Measurements from ENCODE around the gene CTDSPL. TPM values are rescaled to one million over a fixed set of nuclear protein-coding genes. Genes with fewer than 3 reads are reported as not detected.

The CTDSPL gene
- total and polyA plus RNA-seq, 2 of the 8 experiments (the other 6 are each of a cell fraction or from before 2014, with no cell fraction given) = 20.3 to 42.2 TPM

GRCh38 chr3:37922721-37923568 is 61.3 kb downstream of the CTDSPL start:
- Histone ChIP-seq H4K8ac (ENCODE audit: extremely low read depth, insufficient read depth, low read length) (no peak overlapping the region), H3K23ac (ENCODE audit: insufficient read length) (no peak overlapping the region), H3K9me3 (ENCODE audit: insufficient read depth in 2 of 2, low read depth in 1 of 2, low read length in 1 of 2) (no peaks in the 10 kb centered on the region), H2BK12ac (ENCODE audit: low read depth, low read length) (no peak overlapping the region), H3K4ac (replicated peaks; ENCODE audit: insufficient read length, low read depth, low read length) (no peak overlapping the region), H3K36me3 (ENCODE audit: control insufficient read depth in 2 of 4, insufficient read depth in 4 of 4, low read length in 3 of 4) (no peaks in the 10 kb centered on the region), H2BK5ac (ENCODE audit: low read depth, low read length) (no peak overlapping the region), H3K23me2 (ENCODE audit: low read depth, low read length) (no peaks in the 10 kb centered on the region; the same call in 1 of the 2 replicates), H3K79me2 (ENCODE audit: control insufficient read depth in 1 of 2, insufficient read depth in 2 of 2, low read length in 2 of 2) (no peaks in the 10 kb centered on the region), H3K27me3 (replicated peaks in 1 of 4; ENCODE audit: control insufficient read depth in 3 of 4, extremely low read depth in 1 of 4, insufficient read depth in 3 of 4, low read length in 3 of 4) (no peaks in the 10 kb centered on the region), H3K4me3 (ENCODE audit: extremely low read depth in 1 of 4, insufficient read depth in 2 of 4, low read depth in 3 of 4, low read length in 4 of 4) (no peak overlapping the region), H2AK5ac (ENCODE audit: low read depth, low read length) (no peak overlapping the region; the same call in 1 of the 2 replicates), H4K5ac (ENCODE audit: insufficient read length, low read depth, low read length) (no peak overlapping the region), H3K4me1 (replicated peaks in 1 of 4; ENCODE audit: control insufficient read depth in 3 of 4, insufficient read depth in 4 of 4, low read length in 3 of 4) (peaks cover 0 to 1% (median 0%) of the 10 kb centered on the region in 4 experiments; a peak in 1 of 7 replicates), H2AFZ (ENCODE audit: low read length) (no peak overlapping the region), H3K18ac (ENCODE audit: extremely low read depth, low read length) (no peak overlapping the region), H4K91ac (replicated peaks; ENCODE audit: insufficient read length, low read length) (no peak overlapping the region), H3K27ac (ENCODE audit: low read depth, low read length) (no peak overlapping the region), H3K4me2 (ENCODE audit: insufficient read depth in 1 of 2, low read depth in 2 of 2, low read length in 2 of 2) (no peak overlapping the region), H2BK120ac (replicated peaks; ENCODE audit: low read depth, low read length) (no peak overlapping the region), H3K9ac (replicated peaks in 1 of 4; ENCODE audit: extremely low read depth in 1 of 4, low read depth in 3 of 4, low read length in 3 of 4) (no peak overlapping the region), H3K14ac (ENCODE audit: insufficient read length) (no peak overlapping the region), H3K79me1 (ENCODE audit: low read depth, low read length) (peaks cover 3% of the 10 kb centered on the region), H4K20me1 (replicated peaks in 1 of 2; ENCODE audit: control insufficient read depth in 1 of 2, insufficient read depth in 2 of 2, low read length in 2 of 2) (no peaks in the 10 kb centered on the region), H2BK20ac (ENCODE audit: low read length) (no peak overlapping the region), H3K56ac (replicated peaks; ENCODE audit: insufficient read length, low read depth, low read length) (no peak overlapping the region), H2BK15ac (ENCODE audit: low read length) (no peak overlapping the region)
- TF ChIP-seq RFX5 (IDR thresholded peaks at IDR 0.05; ENCODE audit: borderline replicate concordance, low read depth, low read length) (no peak), KDM4A (IDR thresholded peaks at IDR 0.05; ENCODE audit: low read depth, low read length, severe bottlenecking) (no peak), RNF2 (IDR thresholded peaks at IDR 0.05; ENCODE audit: borderline replicate concordance, low read depth, low read length, missing control alignments, poor library complexity, severe bottlenecking) (no peak), NRF1 (IDR thresholded peaks at IDR 0.05; ENCODE audit: low read depth, low read length) (no peak), FOSL1 (IDR thresholded peaks at IDR 0.05; ENCODE audit: insufficient read depth, low read depth, low read length) (no peak), EP300 (IDR thresholded peaks at IDR 0.05; ENCODE audit: borderline replicate concordance in 1 of 2, low read depth in 2 of 2, low read length in 2 of 2) (no peak), POLR2AphosphoS5 (IDR thresholded peaks at IDR 0.05; ENCODE audit: low read depth, low read length) (no peak), RBBP5 (IDR thresholded peaks at IDR 0.05; ENCODE audit: borderline replicate concordance, low read depth, low read length) (no peak), SIX5 (IDR thresholded peaks at IDR 0.05; ENCODE audit: low read depth, low read length) (no peak), NANOG (IDR thresholded peaks at IDR 0.05; ENCODE audit: insufficient read depth, low read depth, low read length, poor library complexity, severe bottlenecking) (no peak)
- 86% methylated on average over 5 of the region's 5 CpGs; no CpG with 5 or more reads in 1 of the 2 experiments for WGBS, 2 experiments (ENCODE audit: extremely low coverage in 1 of 2, insufficient coverage in 1 of 2, insufficient read length in 1 of 2, insufficient replicate concordance in 2 of 2, low coverage in 1 of 2, low lambda C conversion rate in 2 of 2, missing lambda C conversion rate in 1 of 2)
- CTCF ChIA-PET (ENCODE audit: partially characterized antibody) = interaction anchor here (0.7 to 5.2 kb wide), 9 partner anchors 9 to 333 kb away, joined by 3 to 21 read pairs (median 3); no protein-coding TSS in a partner anchor
- POLR2A ChIA-PET (ENCODE audit: partially characterized antibody) = interaction anchor here (1.2 to 1.4 kb wide), 2 partner anchors 12 to 50 kb away, joined by 4 read pairs; no protein-coding TSS in a partner anchor
- no peak for FAIRE-seq
- DNase-seq (ENCODE audit: low read depth in 1 of 2, low spot score in 2 of 2) = peak in 1 of 2 experiments; percentile 41
